GM12878 (cell line): ENCODE measurements around the gene DCN.

ENCODE experiments used
- BCLAF1 ChIP-seq: fragments of 450-650 bp; IDR thresholded peaks from 2 replicates; pipeline ENCODE4 v1.6.1; 2017; ENCODE audit warnings: antibody characterized with exemption, mild to moderate bottlenecking, moderate library complexity
- CEBPB ChIP-seq, 2 experiments: fragments of 150-350 bp in 1 of 2; IDR thresholded peaks; 2 replicates each; pipeline ENCODE4 v1.6.1; 2012 to 2014; ENCODE audit warnings: low read depth in 2 of 2, low read length in 2 of 2, borderline replicate concordance in 1 of 2, inconsistent platforms in 1 of 2
- CHD2 ChIP-seq: IDR thresholded peaks from 2 replicates; pipeline ENCODE4 v1.6.1; 2011; ENCODE audit warnings: low read depth, low read length, improper control_type of control experiment, borderline replicate concordance
- CTCF ChIP-seq, 3 experiments: IDR thresholded peaks in 2 of 3; conservative IDR thresholded peaks in 1 of 3; 2 replicates each; pipeline ENCODE4 v1.5.1; 2011; ENCODE audit warnings: low read depth in 3 of 3, low read length in 3 of 3, mild to moderate bottlenecking in 3 of 3, control low read depth in 2 of 3, moderate library complexity in 2 of 3, inconsistent platforms in 1 of 3, mixed read lengths in 1 of 3; ENCODE audit not compliant: control insufficient read depth in 2 of 3, insufficient read depth in 1 of 3; ENCODE audit errors: extremely low read depth in 1 of 3
- EP300 ChIP-seq, 2 experiments: fragments of 150-350 bp in 1 of 2; IDR thresholded peaks; 2 replicates each; pipeline ENCODE4 v1.6.1; 2011 to 2012; ENCODE audit warnings: low read depth in 2 of 2, low read length in 2 of 2, borderline replicate concordance in 1 of 2, improper control_type of control experiment in 1 of 2, inconsistent platforms in 1 of 2; ENCODE audit not compliant: control insufficient read depth in 1 of 2
- EZH2 ChIP-seq: IDR thresholded peaks from 2 replicates; pipeline ENCODE4 v1.6.1; 2012; ENCODE audit warnings: low read depth, mild to moderate bottlenecking, control low read depth, inconsistent platforms, low read length, borderline replicate concordance; ENCODE audit not compliant: control insufficient read depth
- HCFC1 ChIP-seq: fragments of 150-350 bp; IDR thresholded peaks from 2 replicates; pipeline ENCODE4 v1.6.1; 2014; ENCODE audit warnings: low read length
- POLR2A ChIP-seq: IDR thresholded peaks from 2 replicates; pipeline ENCODE4 v1.6.1; 2011; ENCODE audit warnings: low read depth, mild to moderate bottlenecking, low read length
- POLR2AphosphoS5 ChIP-seq: IDR thresholded peaks from 2 replicates; pipeline ENCODE4 v1.6.1; 2011; ENCODE audit warnings: mild to moderate bottlenecking, low read length, inconsistent platforms
- SIN3A ChIP-seq: IDR thresholded peaks from 2 replicates; pipeline ENCODE4 v1.6.1; 2012; ENCODE audit warnings: low read depth, low read length, improper control_type of control experiment
- SMC3 ChIP-seq: IDR thresholded peaks from 2 replicates; pipeline ENCODE4 v1.6.1; 2011; ENCODE audit warnings: low read length, improper control_type of control experiment, borderline replicate concordance
- SRF ChIP-seq, 2 experiments: IDR thresholded peaks; 2 replicates each; pipeline ENCODE4 v1.6.1; 2011; ENCODE audit warnings: low read depth in 2 of 2, low read length in 2 of 2, mild to moderate bottlenecking in 1 of 2, moderate library complexity in 1 of 2
- ZBTB4 ChIP-seq: fragments of 450-650 bp; formaldehyde crosslinking; IDR thresholded peaks from 2 replicates; pipeline ENCODE4 v1.4.0; 2022; ENCODE audit warnings: mild to moderate bottlenecking, moderate library complexity
- ZZZ3 ChIP-seq: IDR thresholded peaks from 2 replicates; pipeline ENCODE4 v1.6.1; 2011; ENCODE audit warnings: low read depth; ENCODE audit not compliant: control insufficient read depth, insufficient read length

- TF ChIP-seq SRF (IDR thresholded peaks at IDR 0.05; ENCODE audit: low read depth in 2 of 2, low read length in 2 of 2): no peak
- no peak for TF ChIP-seq ZZZ3
- no peak for TF ChIP-seq POLR2AphosphoS5
- no peak for TF ChIP-seq CTCF (IDR thresholded peaks at IDR 0.05 in 2 of 3, conservative IDR thresholded peaks at IDR 0.05 in 1 of 3; ENCODE audit: control insufficient read depth in 2 of 3, extremely low read depth in 1 of 3, insufficient read depth in 1 of 3, low read depth in 3 of 3, low read length in 3 of 3)
- TF ChIP-seq CEBPB (IDR thresholded peaks at IDR 0.05; ENCODE audit: borderline replicate concordance in 1 of 2, low read depth in 2 of 2, low read length in 2 of 2): no peak
- TF ChIP-seq ZBTB4 (CRISPR knock-in tag): no peak
- no peak for TF ChIP-seq POLR2A
- no peak for TF ChIP-seq EZH2
- no peak for TF ChIP-seq BCLAF1
- no peak for TF ChIP-seq CHD2
- TF ChIP-seq EP300 (IDR thresholded peaks at IDR 0.05; ENCODE audit: borderline replicate concordance in 1 of 2, control insufficient read depth in 1 of 2, low read depth in 2 of 2, low read length in 2 of 2): no peak
- no peak for TF ChIP-seq SMC3
- no peak for TF ChIP-seq SIN3A
- TF ChIP-seq HCFC1: no peak
Observed at GRCh38 chr12:91194500-91194899, 11.9 kb upstream of the DCN start.
